ENCODE results near the gene CCNA2. TPM values are rescaled to one million over a fixed set of nuclear protein-coding genes. Genes with fewer than 3 reads are reported as not detected.

CCNA2 gene
- total RNA-seq (2021; fragmentation: NEBNext Ultra II Directional; extraction: Animal tissue kit (Norgen Biotek cat#: 25700)) = 10 to 100 TPM; 30.0 to 77.0 (median 68.9) TPM
- long read RNA-seq, transcript CCNA2-201 (8 exons, 2,797 nt) = major isoform, 66 of 82 reads
- long read RNA-seq, partial matches to known transcripts = 16 of 82 reads
- long read RNA-seq, other reads (novel, unspliced or antisense) = 0 of 82 reads

DNA sequence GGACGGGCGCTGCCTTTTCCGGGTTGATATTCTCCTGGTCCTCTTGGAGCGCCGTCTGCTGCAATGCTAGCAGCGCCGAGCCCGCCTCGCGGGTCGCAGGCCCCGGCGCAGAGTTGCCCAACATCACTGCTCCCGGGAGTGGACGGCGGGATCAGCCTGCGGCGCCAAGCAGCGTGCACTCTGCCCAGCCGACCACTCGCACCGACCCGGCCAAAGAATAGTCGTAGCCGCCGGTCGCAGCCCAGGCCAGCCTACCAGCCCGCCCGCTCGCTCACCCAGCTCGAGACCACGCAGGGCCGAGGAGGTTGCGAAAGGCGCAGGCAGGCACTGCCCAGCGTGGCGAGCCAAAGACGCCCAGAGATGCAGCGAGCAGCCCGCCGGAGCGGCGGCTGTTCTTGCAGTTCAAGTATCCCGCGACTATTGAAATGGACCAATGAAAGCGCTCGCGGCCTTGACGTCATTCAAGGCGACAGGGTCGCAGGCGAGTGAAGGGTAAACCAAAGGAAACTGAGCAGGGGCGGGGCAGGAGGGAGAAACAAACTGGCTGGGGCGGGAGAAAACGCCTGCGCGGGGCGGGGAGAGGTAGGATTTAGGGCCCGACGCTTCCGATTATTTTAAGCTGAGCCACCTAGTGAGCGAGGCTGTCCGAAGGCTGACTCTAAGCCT, at the start of gene CCNA2:
TSS of gene CCNA2 (minus strand) at position 379 of the 666 bp plus-strand sequence. CDS start at position 124, 255 bp downstream.
- Mint-ChIP-seq H3K27me3 (ENCODE audit: insufficient read depth) (peaks cover 4% of the 10 kb centered on the region; the same call in 1 of the 2 replicates), H3K9me3 (no peaks in the 10 kb centered on the region), H3K27ac (peak within 1 kb of the TSS; percentile 79), H3K36me3 (ENCODE audit: low read depth) (peaks cover 33% of the 10 kb centered on the region; the same call in 1 of the 2 replicates), H3K4me3 (peak within 1 kb of the TSS; percentile 98), H3K4me1 (ENCODE audit: low read depth) (peaks cover 63% of the 10 kb centered on the region)
- no peak; the same call in 1 of the 2 replicates for TF ChIP-seq CTCF (IDR thresholded peaks at IDR 0.05)
- DNase-seq = peak; percentile 96

- DNase-seq = peak; percentile 90
- Mint-ChIP-seq H3K27ac (peak within 1 kb of the TSS; percentile 91), H3K27me3 (ENCODE audit: insufficient read depth) (peaks cover 2% of the 10 kb centered on the region; the same call in 1 of the 2 replicates), H3K4me3 (peak within 1 kb of the TSS; percentile 97), H3K4me1 (ENCODE audit: low read depth) (peaks cover 22% of the 10 kb centered on the region), H3K9me3 (no peaks in the 10 kb centered on the region), H3K36me3 (ENCODE audit: low read depth) (peaks cover 21% of the 10 kb centered on the region)
- TF ChIP-seq CTCF (IDR thresholded peaks at IDR 0.05) = no peak
Observed at GRCh38 chr4:121869841-121870822, 46.4 kb upstream of the CCNA2 start, which contains the start of gene BBS7. Gene BBS7 (minus strand): TSS chr4:121870474. CDS start chr4:121870313, 161 bp downstream.

GRCh38 chr4:121863799-121864198, 40.1 kb upstream of the CCNA2 start:
- TF ChIP-seq CTCF (IDR thresholded peaks at IDR 0.05) = no peak
- DNase-seq = no peak
- Mint-ChIP-seq H3K27ac (no peak overlapping the region), H3K27me3 (ENCODE audit: insufficient read depth) (no peaks in the 10 kb centered on the region), H3K36me3 (ENCODE audit: low read depth) (peaks cover 21% of the 10 kb centered on the region), H3K4me1 (ENCODE audit: low read depth) (peaks cover 17% of the 10 kb centered on the region), H3K4me3 (no peak overlapping the region), H3K9me3 (no peaks in the 10 kb centered on the region)

DNA sequence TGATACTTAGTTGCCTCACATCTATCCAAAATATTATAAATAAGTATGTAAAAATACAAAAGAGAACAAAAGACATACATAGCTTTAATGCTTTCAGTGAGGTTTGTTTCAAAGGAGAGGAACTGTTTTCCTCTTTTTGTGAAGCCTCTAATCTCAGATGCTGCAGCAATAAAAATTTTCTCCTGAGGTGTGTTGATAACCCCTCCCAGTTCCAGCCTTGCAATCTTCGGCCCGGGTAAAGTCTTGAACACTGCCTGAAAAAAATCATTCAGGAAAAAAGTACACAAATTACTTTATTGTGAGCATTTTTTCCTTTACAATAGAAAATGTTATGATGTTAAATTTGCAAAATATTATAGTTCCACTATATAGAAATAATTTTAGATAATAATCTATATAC, 37.7 kb upstream of the CCNA2 start:
- no peaks in the 10 kb centered on the region for H3K9me3 Mint-ChIP-seq
- no peak overlapping the region for H3K27ac Mint-ChIP-seq
- H3K36me3 Mint-ChIP-seq (ENCODE audit: low read depth) = peaks cover 10% of the 10 kb centered on the region
- no peak for TF ChIP-seq CTCF (IDR thresholded peaks at IDR 0.05)
- H3K4me1 Mint-ChIP-seq (ENCODE audit: low read depth) = peaks cover 12% of the 10 kb centered on the region; the same call in 1 of the 2 replicates
- H3K4me3 Mint-ChIP-seq = no peak overlapping the region
- H3K27me3 Mint-ChIP-seq (ENCODE audit: insufficient read depth) = no peaks in the 10 kb centered on the region
- DNase-seq = no peak

DNA sequence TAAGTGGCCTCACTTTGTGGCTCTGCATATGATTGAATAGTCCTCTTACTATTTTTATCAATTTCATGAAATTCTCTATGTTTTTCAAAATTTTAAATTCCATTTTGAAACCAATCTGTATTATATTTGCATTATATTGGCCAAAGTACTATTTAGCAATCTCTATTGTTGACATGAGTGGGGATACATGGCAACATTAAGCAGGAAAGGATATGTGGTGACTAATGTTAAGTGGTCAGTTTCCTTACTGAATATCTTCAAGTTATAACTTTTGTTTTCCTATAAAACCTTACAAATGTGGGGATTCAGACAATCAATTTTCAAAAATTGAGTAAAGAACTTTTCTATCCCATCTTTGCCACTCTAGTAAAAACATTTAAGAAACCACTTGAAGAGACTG, 36.4 kb upstream of the CCNA2 start:
- Mint-ChIP-seq H3K27ac (no peak overlapping the region), H3K9me3 (no peaks in the 10 kb centered on the region)
- no peak for TF ChIP-seq CTCF (IDR thresholded peaks at IDR 0.05)

More for the DNA sequence above, 36.4 kb upstream of the CCNA2 start:
- no peak for DNase-seq
- 0 out of 2 replicates have a peak, but pooled peaks cover 6% of the 10 kb centered on the region for H3K4me1 Mint-ChIP-seq (ENCODE audit: low read depth)
- H3K27me3 Mint-ChIP-seq (ENCODE audit: insufficient read depth) = no peaks in the 10 kb centered on the region
- no peak overlapping the region for H3K4me3 Mint-ChIP-seq
- H3K36me3 Mint-ChIP-seq (ENCODE audit: low read depth) = no peaks in the 10 kb centered on the region

Measured in HFFc6 (cell line).